GM23338 (cell line): ENCODE data around the gene RPS6KA5. TPM values are rescaled to one million over a fixed set of nuclear protein-coding genes. Genes with fewer than 3 reads are reported as not detected.
"Not testable (repeated sequence)": the region's sequence is repeated elsewhere in the genome, so short reads cannot be mapped to it uniquely, and the experiment has no call there.

Experiments
- ATAC-seq: fragments of 200-7000 bp; cut with Tn5 transposase; 3 replicates; pipeline ENCODE4 v1.9.1; 2020
- DNase-seq: peaks from one replicate; pipeline ENCODE4 v3.0.0-alpha.2; 2015; ENCODE audit warnings: low spot score
- H2AFZ ChIP-seq: fragments of 200-600 bp; sonication (generic); 2 replicates; pipeline ENCODE4 v1.8.0; 2016; ENCODE audit warnings: antibody characterized with exemption, mild to moderate bottlenecking, moderate library complexity
- H3F3A ChIP-seq: fragments of 200-600 bp; sonication (generic); replicated peaks from 2 replicates; pipeline ENCODE4 v1.8.0; 2017; ENCODE audit warnings: antibody characterized with exemption, mixed run types, low read depth
- H3K27ac ChIP-seq: fragments of 200-600 bp; sonication (generic); 2 replicates; pipeline ENCODE4 v1.6.1; 2016; ENCODE audit warnings: low read depth
- H3K27me3 ChIP-seq: fragments of 200-600 bp; sonication (generic); 2 replicates; pipeline ENCODE4 v1.8.0; 2016; ENCODE audit warnings: mild to moderate bottlenecking, mixed run types, moderate library complexity; ENCODE audit not compliant: insufficient read depth
- H3K36me3 ChIP-seq: fragments of 200-600 bp; sonication (generic); 2 replicates; pipeline ENCODE4 v1.8.0; 2016; ENCODE audit warnings: mild to moderate bottlenecking; ENCODE audit not compliant: insufficient read depth
- H3K4me1 ChIP-seq: fragments of 200-600 bp; sonication (generic); 2 replicates; pipeline ENCODE4 v1.8.0; 2016; ENCODE audit warnings: mild to moderate bottlenecking, moderate library complexity; ENCODE audit not compliant: insufficient read depth
- H3K4me2 ChIP-seq: fragments of 200-600 bp; sonication (generic); 2 replicates; pipeline ENCODE4 v1.7.1; 2017; ENCODE audit warnings: mixed run types
- H3K4me3 ChIP-seq: fragments of 200-600 bp; sonication (generic); 2 replicates; pipeline ENCODE4 v1.6.1; 2016; ENCODE audit warnings: mixed run types
- H3K79me2 ChIP-seq: fragments of 200-600 bp; sonication (generic); replicated peaks from 2 replicates; pipeline ENCODE4 v1.8.0; 2017; ENCODE audit warnings: mild to moderate bottlenecking; ENCODE audit not compliant: insufficient read depth
- H3K9me2 ChIP-seq: fragments of 200-600 bp; sonication (generic); 2 replicates; pipeline ENCODE4 v1.8.0; 2017; ENCODE audit not compliant: insufficient read depth
- H4K20me1 ChIP-seq: fragments of 200-600 bp; sonication (generic); replicated peaks from 2 replicates; pipeline ENCODE4 v1.8.0; 2017; ENCODE audit warnings: mild to moderate bottlenecking; ENCODE audit not compliant: insufficient read depth
- H3K27ac Mint-ChIP-seq: 2 replicates; pipeline ENCODE4 v1.8.0; 2020; ENCODE audit warnings: inconsistent platforms, mild to moderate bottlenecking, moderate library complexity, mixed read lengths
- H3K27me3 Mint-ChIP-seq: 3 replicates; pipeline ENCODE4 v1.8.0; 2022; ENCODE audit warnings: low read depth, mild to moderate bottlenecking, moderate library complexity, mixed read lengths, inconsistent platforms; ENCODE audit not compliant: insufficient read depth, poor library complexity
- H3K36me3 Mint-ChIP-seq: 3 replicates; pipeline ENCODE4 v1.8.0; 2021; ENCODE audit warnings: low read depth, mild to moderate bottlenecking, inconsistent platforms, moderate library complexity, mixed read lengths
- H3K4me1 Mint-ChIP-seq: 3 replicates; pipeline ENCODE4 v1.8.0; 2020; ENCODE audit warnings: mild to moderate bottlenecking, inconsistent platforms, mixed read lengths
- H3K4me3 Mint-ChIP-seq: 3 replicates; pipeline ENCODE4 v1.8.0; 2021; ENCODE audit warnings: moderate library complexity, mild to moderate bottlenecking, inconsistent platforms, mixed read lengths
- H3K9me3 Mint-ChIP-seq: 3 replicates; pipeline ENCODE4 v1.8.0; 2020; ENCODE audit warnings: moderate library complexity, mild to moderate bottlenecking, inconsistent platforms, mixed read lengths
- JUNB ChIP-seq: IDR thresholded peaks from one replicate; pipeline ENCODE4 v1.6.1; 2016; ENCODE audit warnings: antibody characterized with exemption; ENCODE audit not compliant: unreplicated experiment
- NANOG ChIP-seq: IDR thresholded peaks from 2 replicates; pipeline ENCODE4 v1.6.1; 2016; ENCODE audit warnings: antibody characterized with exemption, borderline replicate concordance
- POLR2AphosphoS5 ChIP-seq: IDR thresholded peaks from 2 replicates; pipeline ENCODE4 v1.6.1; 2016; ENCODE audit warnings: antibody characterized with exemption, low read depth
- ZNF462 ChIP-seq: fragments of 250-450 bp; sonication (Bioruptor Pico); IDR thresholded peaks from 2 replicates; pipeline ENCODE4 v1.5.0; 2020; ENCODE audit warnings: mild to moderate bottlenecking, moderate library complexity
- polyA plus RNA-seq: library from polyadenylated mRNA; unstranded; fragments of >200 nt; fragmentation: Nextera tagmentation; extraction: Ambion mirVana; gene quantifications from 2 replicates; pipeline ENCODE4 v1.2.1, GENCODE V29; 2016
- total RNA-seq: library from RNA; depleted of rRNA; stranded (reverse); fragments of >200 nt; shearing (Covaris generic); gene quantifications from 2 replicates; pipeline ENCODE4 v1.2.3, GENCODE V29; 2014
- TF ChIP-seq, protein P1 (sequence below): IDR thresholded peaks from 2 replicates; pipeline ENCODE4 v1.6.1; 2016; ENCODE audit warnings: antibody characterized with exemption

Gene RPS6KA5
- total and polyA plus RNA-seq, 2 experiments from 2014 or later, result 2.1 to 2.4 TPM

GRCh38 chr14:90842726-90843125 is 217.7 kb downstream of the RPS6KA5 start (continued):
- TF ChIP-seq ZNF462 (CRISPR knock-in tag), result no peak
- TF ChIP-seq NANOG, result no peak

GRCh38 chr14:90840667-90841066 is 219.8 kb downstream of the RPS6KA5 start:
- H3K27me3 Mint-ChIP-seq, H3K36me3 Mint-ChIP-seq, H3K9me3 Mint-ChIP-seq, DNase-seq, H3K27ac Mint-ChIP-seq, H2AFZ ChIP-seq, H3K27me3 ChIP-seq, H4K20me1 ChIP-seq, H3K79me2 ChIP-seq, H3K27ac ChIP-seq, H3K4me1 ChIP-seq, ATAC-seq, H3K4me3 Mint-ChIP-seq, H3K4me1 Mint-ChIP-seq, H3K36me3 ChIP-seq, H3F3A ChIP-seq, H3K9me2 ChIP-seq, H3K4me2 ChIP-seq, H3K4me3 ChIP-seq: not testable (repeated sequence)

GRCh38 chr14:90839889-90840266 is 220.6 kb downstream of the RPS6KA5 start:
- Histone ChIP-seq H3K9me2 (no peaks in the 10 kb centered on the region), H3K27ac (no peak overlapping the region), H3K4me3 (no peak overlapping the region), H3K79me2 (no peaks in the 10 kb centered on the region), H3K27me3 (no peaks in the 10 kb centered on the region), H4K20me1 (no peaks in the 10 kb centered on the region), H3K4me1 (no peaks in the 10 kb centered on the region), H2AFZ (no peak overlapping the region), H3K4me2 (no peak overlapping the region), H3K36me3 (no peaks in the 10 kb centered on the region), H3F3A (no peaks in the 10 kb centered on the region)
- ATAC-seq, result no peak
- Mint-ChIP-seq H3K27me3 (peaks cover 2% of the 10 kb centered on the region), H3K4me1 (no peaks in the 10 kb centered on the region), H3K9me3 (no peaks in the 10 kb centered on the region; the same call in 2 of the 3 replicates), H3K36me3 (no peaks in the 10 kb centered on the region), H3K27ac (no peak overlapping the region), H3K4me3 (no peak overlapping the region)
- DNase-seq, result no peak
- TF ChIP-seq, protein P1, sequence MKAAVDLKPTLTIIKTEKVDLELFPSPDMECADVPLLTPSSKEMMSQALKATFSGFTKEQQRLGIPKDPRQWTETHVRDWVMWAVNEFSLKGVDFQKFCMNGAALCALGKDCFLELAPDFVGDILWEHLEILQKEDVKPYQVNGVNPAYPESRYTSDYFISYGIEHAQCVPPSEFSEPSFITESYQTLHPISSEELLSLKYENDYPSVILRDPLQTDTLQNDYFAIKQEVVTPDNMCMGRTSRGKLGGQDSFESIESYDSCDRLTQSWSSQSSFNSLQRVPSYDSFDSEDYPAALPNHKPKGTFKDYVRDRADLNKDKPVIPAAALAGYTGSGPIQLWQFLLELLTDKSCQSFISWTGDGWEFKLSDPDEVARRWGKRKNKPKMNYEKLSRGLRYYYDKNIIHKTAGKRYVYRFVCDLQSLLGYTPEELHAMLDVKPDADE, result no peak
- no peak for TF ChIP-seq POLR2AphosphoS5
- TF ChIP-seq JUNB, result no peak
- no peak for TF ChIP-seq NANOG
